Measurements from ENCODE around the gene PLCB1.

The PLCB1 gene

GRCh38 chr20:8671370-8671961 lies 539.4 kb downstream of the PLCB1 start:
- no peak for DNase-seq

DNA sequence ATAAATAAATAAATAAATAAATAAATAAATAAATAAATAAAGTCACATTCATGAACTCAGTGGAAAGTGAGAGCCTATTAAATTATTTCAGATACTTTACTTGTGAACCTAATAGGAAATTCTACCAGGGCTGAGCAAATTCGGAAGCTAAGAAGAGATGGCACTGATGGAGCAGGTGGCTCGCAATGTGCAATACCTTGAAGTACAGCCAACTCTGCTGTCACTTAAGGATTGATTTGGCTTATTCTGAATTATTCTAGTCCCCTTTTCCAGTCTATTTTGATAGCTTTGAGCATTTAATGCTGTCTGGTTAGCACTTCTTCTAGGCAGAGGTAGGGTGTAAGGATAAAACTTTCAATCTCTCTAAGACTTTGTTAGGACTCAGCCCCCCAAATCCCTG lies 541.0 kb downstream of the PLCB1 start:
- DNase-seq, result no peak

DNA sequence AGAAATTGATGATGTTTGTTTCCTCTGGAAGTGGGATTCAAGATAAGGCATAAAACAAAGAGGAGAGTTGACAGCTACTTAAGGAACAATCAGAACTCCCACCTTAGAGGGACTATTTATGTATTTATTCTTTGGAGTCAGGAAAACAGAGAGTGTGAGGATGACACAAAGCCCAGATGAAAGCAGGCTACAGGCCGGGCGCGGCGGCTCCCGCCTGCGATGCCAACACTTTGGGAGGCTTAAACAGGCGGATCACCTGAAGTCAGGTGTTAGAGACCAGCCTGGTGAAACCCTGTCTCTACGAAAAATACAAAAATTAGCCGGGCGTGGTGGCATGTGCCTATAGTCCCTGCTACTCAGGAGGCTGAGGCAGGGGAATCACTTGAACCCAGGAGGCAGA lies 543.8 kb downstream of the PLCB1 start:
- DNase-seq, result no peak

GRCh38 chr20:8678098-8678776 lies 546.2 kb downstream of the PLCB1 start:
- no peak for DNase-seq

- no peak for DNase-seq
These were observed 557.3 kb downstream of the PLCB1 start for GRCh38 chr20:8689337-8689736.

- no peak for DNase-seq
These were observed 558.0 kb downstream of the PLCB1 start for GRCh38 chr20:8690074-8690473.

- DNase-seq, result no peak
These were observed 561.6 kb downstream of the PLCB1 start for GRCh38 chr20:8693709-8694108.

GRCh38 chr20:8700756-8701155 lies 568.7 kb downstream of the PLCB1 start:
- DNase-seq, result no peak

GRCh38 chr20:8706961-8707700 lies 575.1 kb downstream of the PLCB1 start:
- no peak for DNase-seq

DNA sequence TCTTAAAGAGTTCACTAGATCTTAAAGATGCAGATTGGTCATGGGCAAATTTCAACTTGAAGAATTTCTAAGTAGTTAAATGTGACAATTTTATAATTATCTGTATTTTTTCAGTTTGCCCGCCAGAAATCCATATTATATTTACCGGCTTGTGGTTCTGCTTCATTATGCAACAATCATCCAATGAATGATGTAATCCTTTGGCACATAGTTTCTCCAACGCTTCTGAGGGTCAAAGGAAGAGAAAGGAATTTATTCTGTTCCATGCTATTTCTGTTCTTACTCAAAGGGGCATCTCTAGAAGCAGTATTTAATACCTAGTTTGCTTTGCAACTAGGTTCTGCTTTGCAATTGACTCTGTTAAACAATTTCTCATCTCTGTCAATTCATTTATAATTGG lies 577.6 kb downstream of the PLCB1 start:
- no peak for DNase-seq

DNA sequence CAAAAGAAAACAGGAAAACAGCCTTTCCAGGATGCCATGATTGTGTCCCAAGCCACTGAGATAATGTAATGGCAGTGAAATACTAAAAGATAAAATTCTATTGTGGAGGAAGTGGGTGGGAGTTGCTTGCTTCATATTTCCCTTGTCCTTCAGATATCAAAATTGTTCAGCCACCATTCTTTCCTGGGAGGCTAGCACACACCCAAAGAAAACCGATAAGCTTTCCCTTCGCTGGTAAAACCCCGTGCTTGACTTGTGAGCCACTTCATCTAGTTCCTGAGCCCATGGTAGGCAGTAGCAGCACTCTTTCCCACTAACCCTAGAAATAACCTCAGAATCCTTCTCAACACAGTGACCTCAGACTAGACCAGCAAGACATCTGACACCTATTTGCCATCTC lies 579.4 kb downstream of the PLCB1 start:
- no peak for DNase-seq

DNA sequence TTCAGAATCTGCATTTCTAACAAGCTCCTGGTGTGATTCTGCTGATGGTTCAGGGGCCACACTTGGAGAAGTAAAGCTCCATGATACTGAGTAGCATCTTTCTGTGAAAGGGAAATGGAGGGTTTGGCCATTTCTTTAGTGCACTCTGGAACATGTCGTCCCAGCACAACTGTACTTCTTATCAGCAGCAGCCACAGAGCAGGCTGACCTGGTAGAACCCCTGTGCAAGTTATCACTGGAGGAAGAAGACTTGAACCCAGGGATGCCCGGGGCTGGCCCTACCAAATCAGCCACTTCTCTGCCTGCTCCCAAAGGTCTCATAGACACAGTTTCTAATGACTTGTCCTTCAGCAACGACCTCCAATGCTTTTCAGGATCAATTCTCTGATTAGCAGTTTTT lies 582.1 kb downstream of the PLCB1 start:
- no peak for DNase-seq

GRCh38 chr20:8718279-8718678 lies 586.2 kb downstream of the PLCB1 start:
- no peak for DNase-seq

- peak; percentile 6 to 27 for DNase-seq
These were observed 588.0 kb downstream of the PLCB1 start for GRCh38 chr20:8720089-8720488.

- peak; percentile 52 to 56 for DNase-seq
These were observed 589.0 kb downstream of the PLCB1 start for GRCh38 chr20:8721098-8721497.

GRCh38 chr20:8722277-8722928 lies 590.3 kb downstream of the PLCB1 start:
- peak; percentile 45 to 52 for DNase-seq

DNA sequence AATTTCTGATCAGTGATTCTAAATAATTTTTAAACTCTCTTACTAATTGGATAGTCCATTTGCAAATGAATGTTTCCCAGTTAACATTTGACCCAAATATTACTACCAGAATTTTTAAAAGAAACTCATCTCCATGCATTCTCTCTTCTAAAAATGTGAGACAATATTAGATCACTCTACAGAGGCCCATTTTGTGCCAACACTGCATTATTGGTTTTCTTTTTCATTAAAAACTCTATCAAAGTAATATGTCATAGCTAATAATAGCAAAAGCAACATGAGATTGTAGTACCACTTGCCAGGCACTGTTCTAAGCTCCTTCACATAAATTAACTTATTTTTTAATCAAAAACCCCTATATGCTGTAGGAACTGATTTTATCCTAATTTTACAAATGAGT lies 591.2 kb downstream of the PLCB1 start:
- no peak for DNase-seq

DNA sequence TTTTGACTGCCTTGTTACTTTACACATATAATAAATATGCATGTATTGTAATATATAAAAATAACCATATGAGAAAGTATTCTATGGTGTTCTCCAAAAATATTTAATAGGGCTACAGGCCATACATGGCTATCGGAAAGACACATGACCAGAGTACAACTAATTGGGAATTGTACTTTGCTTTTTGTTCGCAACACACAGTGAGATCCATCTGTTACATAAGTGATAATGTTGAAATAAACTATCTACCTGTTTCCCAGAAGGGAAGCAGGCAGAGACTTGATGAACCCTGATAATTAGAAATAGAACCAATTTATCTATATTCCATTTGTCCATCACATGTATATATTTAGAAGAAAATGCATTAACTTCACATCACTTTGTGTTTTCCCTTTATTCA lies 592.8 kb downstream of the PLCB1 start:
- DNase-seq, result no peak

DNA sequence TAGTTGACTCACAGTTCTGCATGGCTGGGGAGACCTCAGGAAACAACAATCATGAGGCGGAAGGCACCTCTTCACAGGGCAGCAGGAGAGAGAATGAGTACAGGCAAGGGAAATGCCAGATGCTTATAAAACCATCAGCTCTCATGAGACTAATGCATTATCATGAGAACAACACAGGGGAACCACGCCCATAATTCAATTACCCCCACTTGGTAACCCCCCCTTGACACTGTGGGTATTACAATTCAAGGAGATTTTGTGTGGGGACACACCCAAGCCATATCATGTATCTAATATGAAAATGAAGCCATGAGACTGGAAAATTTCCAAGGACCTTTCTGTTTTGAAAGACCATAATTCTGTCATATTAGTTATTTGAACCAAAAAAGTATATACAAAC lies 594.4 kb downstream of the PLCB1 start:
- no peak for DNase-seq

DNA sequence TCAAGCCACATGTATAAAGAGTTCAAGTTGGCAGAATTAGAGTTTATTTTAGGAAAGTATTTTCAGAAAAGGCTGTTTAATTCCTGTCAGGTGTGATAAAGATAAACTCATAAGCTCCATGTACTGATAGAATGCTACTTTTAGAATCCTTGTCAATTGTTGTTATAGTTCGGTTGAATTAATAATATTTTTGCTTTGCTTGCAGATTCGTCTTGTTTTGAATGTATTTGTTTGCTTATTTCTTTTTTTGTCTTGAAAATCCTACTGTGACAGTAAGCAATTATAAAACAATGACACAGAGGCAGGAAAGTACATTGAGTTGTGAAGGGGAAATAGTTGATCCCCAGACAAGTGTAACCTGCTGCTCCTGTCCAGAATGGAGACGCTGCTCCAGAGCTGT lies 602.9 kb downstream of the PLCB1 start:
- no peak for DNase-seq

DNA sequence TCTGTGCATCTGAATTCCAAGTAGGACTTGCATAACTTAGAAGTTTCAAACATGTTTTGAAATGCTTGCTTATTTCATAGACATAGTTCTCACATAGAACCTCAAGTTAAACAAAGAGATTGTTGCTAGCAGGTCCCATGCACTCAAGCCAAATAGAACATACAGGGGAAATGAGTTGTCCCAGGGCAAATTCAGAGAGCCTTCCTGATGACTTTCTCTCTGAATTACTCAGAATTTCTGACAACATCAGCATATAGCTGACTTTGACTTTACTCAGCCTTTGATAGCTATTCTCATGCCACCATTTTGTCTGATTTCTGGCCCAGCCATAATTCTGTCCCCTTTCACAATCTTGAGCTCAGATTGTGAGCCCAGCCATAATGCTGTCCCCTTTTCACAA lies 603.6 kb downstream of the PLCB1 start:
- no peak for DNase-seq

- no peak for DNase-seq
These were observed 608.2 kb downstream of the PLCB1 start for GRCh38 chr20:8740265-8740664.

- DNase-seq, result no peak
These were observed 612.3 kb downstream of the PLCB1 start for GRCh38 chr20:8744228-8744844.
